ENCODE measurements around the gene PIGK. TPM values are rescaled to one million over a fixed set of nuclear protein-coding genes. Genes with fewer than 3 reads are reported as not detected.
"Not testable (repeated sequence)": the region's sequence is repeated elsewhere in the genome, so short reads cannot be mapped to it uniquely, and the experiment has no call there.

The PIGK gene
- total RNA-seq, 1 donor = 34.3 TPM

DNA sequence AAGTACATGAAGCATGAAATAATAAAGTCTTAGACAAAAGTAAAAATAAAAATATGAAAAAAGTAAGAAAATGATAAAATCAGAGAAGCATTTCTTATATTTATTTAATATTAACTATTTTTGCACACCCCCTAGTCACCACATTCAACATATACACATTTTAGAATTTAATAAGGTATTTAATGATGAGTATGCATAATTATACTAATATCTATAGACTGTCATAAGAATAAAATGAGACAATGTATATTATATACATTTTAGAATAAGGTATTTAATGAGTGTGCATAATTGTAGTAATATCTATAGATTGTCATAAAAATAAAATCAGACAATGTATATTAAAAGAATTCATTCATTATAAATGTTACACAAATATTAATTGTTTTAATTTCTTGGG, 18.9 kb downstream of the PIGK start:
- TF ChIP-seq, protein P1, sequence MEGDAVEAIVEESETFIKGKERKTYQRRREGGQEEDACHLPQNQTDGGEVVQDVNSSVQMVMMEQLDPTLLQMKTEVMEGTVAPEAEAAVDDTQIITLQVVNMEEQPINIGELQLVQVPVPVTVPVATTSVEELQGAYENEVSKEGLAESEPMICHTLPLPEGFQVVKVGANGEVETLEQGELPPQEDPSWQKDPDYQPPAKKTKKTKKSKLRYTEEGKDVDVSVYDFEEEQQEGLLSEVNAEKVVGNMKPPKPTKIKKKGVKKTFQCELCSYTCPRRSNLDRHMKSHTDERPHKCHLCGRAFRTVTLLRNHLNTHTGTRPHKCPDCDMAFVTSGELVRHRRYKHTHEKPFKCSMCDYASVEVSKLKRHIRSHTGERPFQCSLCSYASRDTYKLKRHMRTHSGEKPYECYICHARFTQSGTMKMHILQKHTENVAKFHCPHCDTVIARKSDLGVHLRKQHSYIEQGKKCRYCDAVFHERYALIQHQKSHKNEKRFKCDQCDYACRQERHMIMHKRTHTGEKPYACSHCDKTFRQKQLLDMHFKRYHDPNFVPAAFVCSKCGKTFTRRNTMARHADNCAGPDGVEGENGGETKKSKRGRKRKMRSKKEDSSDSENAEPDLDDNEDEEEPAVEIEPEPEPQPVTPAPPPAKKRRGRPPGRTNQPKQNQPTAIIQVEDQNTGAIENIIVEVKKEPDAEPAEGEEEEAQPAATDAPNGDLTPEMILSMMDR (IDR thresholded peaks at IDR 0.05; ENCODE audit: insufficient read depth, low read length) = no peak
- no peak for DNase-seq (ENCODE audit: low read depth)
- H3K4me3 ChIP-seq (ENCODE audit: low read depth, low read length) = no peak overlapping the region

DNA sequence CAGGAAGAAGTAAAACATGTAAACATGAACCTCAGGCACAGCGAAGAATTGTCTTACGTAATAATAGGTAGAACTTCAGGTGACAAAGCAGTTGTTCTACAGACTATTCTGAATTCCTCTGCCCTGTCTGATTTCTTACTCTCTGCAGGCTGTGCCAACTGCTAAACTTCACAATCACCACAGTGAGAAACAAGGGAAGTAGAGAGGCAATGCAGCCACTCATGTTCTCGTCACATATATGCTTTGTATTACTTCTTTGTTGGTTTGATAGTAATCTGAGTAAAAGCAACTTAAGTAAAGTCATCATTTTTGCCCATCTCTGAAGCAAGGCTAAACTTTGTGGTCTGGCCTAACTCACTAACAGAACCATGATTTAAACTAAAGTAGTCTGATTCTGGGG, 21.9 kb downstream of the PIGK start:
- no peak overlapping the region for H3K4me3 ChIP-seq (ENCODE audit: low read depth, low read length)
- no peak for DNase-seq (ENCODE audit: low read depth)
- TF ChIP-seq, protein P1 (IDR thresholded peaks at IDR 0.05; ENCODE audit: insufficient read depth, low read length) = no peak

DNA sequence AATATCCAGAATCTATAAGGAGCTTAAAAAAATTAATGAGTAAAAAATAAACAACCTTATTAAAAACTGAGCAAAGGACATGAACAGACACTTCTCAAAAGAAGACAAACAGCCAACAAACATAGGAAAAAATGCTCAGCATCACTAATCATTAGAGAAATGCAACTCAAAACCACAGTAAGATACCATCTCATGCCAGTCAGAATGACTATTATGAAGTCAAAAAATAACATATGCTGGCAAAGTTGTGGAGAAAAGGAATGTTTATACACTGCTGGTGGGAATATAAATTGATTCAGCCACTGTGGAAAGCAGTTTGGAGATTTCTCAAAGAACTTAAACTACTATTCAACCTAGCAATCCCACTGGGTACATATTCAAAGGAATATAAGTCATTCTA, 25.3 kb downstream of the PIGK start:
- DNase-seq (ENCODE audit: low read depth) = no peak
- H3K4me3 ChIP-seq (ENCODE audit: low read depth, low read length) = no peak overlapping the region
- TF ChIP-seq, protein P1 (IDR thresholded peaks at IDR 0.05; ENCODE audit: insufficient read depth, low read length) = no peak

DNA sequence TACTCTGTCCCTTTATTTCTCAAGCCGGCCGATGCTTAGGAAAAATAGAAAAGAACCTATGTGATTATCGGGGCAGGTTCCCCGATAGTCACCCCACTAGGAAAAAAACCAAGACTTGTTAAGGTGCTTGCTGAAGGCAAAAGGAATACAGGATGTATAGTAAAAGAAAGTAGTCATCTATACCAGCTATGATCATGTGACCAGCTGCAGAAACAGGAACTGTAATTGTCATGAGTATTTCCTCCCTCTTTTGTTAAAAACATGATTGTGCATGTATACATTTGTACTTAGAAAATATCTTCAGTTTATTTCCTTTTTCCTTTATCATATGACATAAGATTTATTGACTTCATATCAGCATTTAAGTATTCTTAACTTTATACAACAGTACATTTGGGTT, 30.5 kb downstream of the PIGK start:
- TF ChIP-seq, protein P1 (IDR thresholded peaks at IDR 0.05; ENCODE audit: insufficient read depth, low read length) = no peak
- no peak for DNase-seq (ENCODE audit: low read depth)
- no peak overlapping the region for H3K4me3 ChIP-seq (ENCODE audit: low read depth, low read length)

DNA sequence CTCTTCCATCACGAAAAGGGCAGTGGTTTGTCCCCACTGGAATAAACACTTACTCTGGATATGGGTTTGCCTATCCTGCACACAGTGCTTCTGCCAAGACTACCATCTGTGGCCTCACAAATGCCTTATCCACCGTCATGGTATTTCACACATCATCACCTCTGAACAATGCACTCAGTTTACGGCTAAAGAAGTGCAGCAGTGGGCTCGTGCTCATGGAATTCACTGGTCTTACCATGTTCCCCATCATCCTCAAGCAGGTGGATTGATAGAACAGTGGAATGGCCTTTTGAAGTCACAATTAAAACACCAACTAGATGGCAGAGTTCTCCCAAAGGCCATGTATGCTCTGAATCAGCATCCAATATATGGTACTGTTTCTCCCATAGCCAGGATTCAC, 32.3 kb downstream of the PIGK start:
- not testable (repeated sequence) for H3K4me3 ChIP-seq (ENCODE audit: low read depth, low read length); DNase-seq (ENCODE audit: low read depth)

DNA sequence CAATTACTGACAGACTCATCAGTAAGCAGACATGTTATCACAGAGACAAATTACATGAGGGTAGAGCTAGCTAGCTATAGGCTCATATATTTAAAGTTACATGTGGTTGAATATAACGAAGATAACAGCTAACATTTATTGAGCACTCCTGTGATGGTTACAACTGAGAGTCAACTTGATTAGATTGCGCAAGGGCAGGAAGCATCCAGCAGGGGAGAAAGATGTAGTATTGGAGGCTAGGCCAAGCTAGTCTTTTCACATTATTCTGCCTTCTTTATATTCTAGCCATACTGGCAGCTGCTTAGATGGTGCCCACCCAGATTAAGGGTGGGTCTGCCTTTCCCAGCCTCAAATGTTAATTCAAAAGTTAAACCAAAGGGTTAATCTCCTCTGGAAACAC, 37.1 kb downstream of the PIGK start:
- TF ChIP-seq, protein P1 (IDR thresholded peaks at IDR 0.05; ENCODE audit: insufficient read depth, low read length) = no peak
- no peak for DNase-seq (ENCODE audit: low read depth)
- no peak overlapping the region for H3K4me3 ChIP-seq (ENCODE audit: low read depth, low read length)

DNA sequence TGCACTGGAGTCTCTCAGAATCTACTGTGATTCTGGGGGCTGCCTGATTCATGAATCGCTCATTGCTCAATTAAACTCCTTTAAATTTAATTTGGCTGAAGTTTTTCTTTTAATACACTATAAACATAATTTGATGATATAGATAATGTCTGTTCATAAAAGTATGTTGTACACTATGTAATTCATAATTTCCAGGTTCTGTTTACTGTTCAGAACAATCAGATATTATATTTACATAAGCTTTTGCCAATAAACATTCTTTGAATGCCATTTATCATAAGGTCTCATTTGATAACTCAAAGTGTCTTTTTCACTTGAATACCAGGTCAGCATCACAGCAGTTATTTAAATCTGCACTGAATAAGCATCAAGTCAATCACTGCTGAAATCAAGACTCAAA, 39.6 kb downstream of the PIGK start:
- H3K4me3 ChIP-seq (ENCODE audit: low read depth, low read length) = no peak overlapping the region
- DNase-seq (ENCODE audit: low read depth) = no peak
- TF ChIP-seq, protein P1 (IDR thresholded peaks at IDR 0.05; ENCODE audit: insufficient read depth, low read length) = no peak
